Measurements from ENCODE around the gene NCKAP5L.

Gene NCKAP5L

GRCh38 chr12:49847161-49847560 lies 18.9 kb upstream of the NCKAP5L start:
- Mint-ChIP-seq H3K9me3 (no peaks in the 10 kb centered on the region), H3K36me3 (ENCODE audit: low read depth) (peaks cover 4% of the 10 kb centered on the region)

GRCh38 chr12:49846032-49846431 lies 17.8 kb upstream of the NCKAP5L start:
- Mint-ChIP-seq H3K27me3 (ENCODE audit: low read depth) (peaks cover 17% of the 10 kb centered on the region), H3K4me1 (ENCODE audit: low read depth) (peaks cover 33% of the 10 kb centered on the region), H3K4me3 (no peak overlapping the region), H3K9me3 (no peaks in the 10 kb centered on the region), H3K36me3 (ENCODE audit: low read depth) (peaks cover 7% of the 10 kb centered on the region), H3K27ac (no peak overlapping the region)

More at GRCh38 chr12:49847161-49847560, 18.9 kb upstream of the NCKAP5L start:
- H3K4me1 Mint-ChIP-seq (ENCODE audit: low read depth), result peaks cover 25% of the 10 kb centered on the region
- H3K4me3 Mint-ChIP-seq, result no peak overlapping the region
- peaks cover 26% of the 10 kb centered on the region for H3K27me3 Mint-ChIP-seq (ENCODE audit: low read depth)
- H3K27ac Mint-ChIP-seq, result no peak overlapping the region

- Mint-ChIP-seq H3K27me3 (ENCODE audit: low read depth) (peaks cover 8% of the 10 kb centered on the region), H3K27ac (no peak overlapping the region), H3K36me3 (ENCODE audit: low read depth) (peaks cover 9% of the 10 kb centered on the region), H3K4me3 (no peak overlapping the region), H3K4me1 (ENCODE audit: low read depth) (peaks cover 32% of the 10 kb centered on the region), H3K9me3 (no peaks in the 10 kb centered on the region)
Measured at GRCh38 chr12:49843876-49844437, 15.7 kb upstream of the NCKAP5L start.

GRCh38 chr12:49843411-49843810 lies 15.2 kb upstream of the NCKAP5L start:
- H3K9me3 Mint-ChIP-seq, result no peaks in the 10 kb centered on the region
- H3K27me3 Mint-ChIP-seq (ENCODE audit: low read depth), result peaks cover 3% of the 10 kb centered on the region
- peak overlapping the region; percentile 93 for H3K4me3 Mint-ChIP-seq
- H3K4me1 Mint-ChIP-seq (ENCODE audit: low read depth), result peaks cover 32% of the 10 kb centered on the region
- H3K27ac Mint-ChIP-seq, result peak overlapping the region; percentile 81
- H3K36me3 Mint-ChIP-seq (ENCODE audit: low read depth), result peaks cover 7% of the 10 kb centered on the region

GRCh38 chr12:49842519-49843352 lies 14.5 kb upstream of the NCKAP5L start, which contains the start of gene BCDIN3D:
Gene BCDIN3D, minus strand, starts transcription at chr12:49843106. Its CDS starts 19 bp downstream, at chr12:49843087.
- H3K4me1 Mint-ChIP-seq (ENCODE audit: low read depth), result peaks cover 32% of the 10 kb centered on the region
- H3K27me3 Mint-ChIP-seq (ENCODE audit: low read depth), result no peaks in the 10 kb centered on the region
- peak within 1 kb of the TSS; percentile 81 for H3K27ac Mint-ChIP-seq
- peak within 1 kb of the TSS; percentile 93 for H3K4me3 Mint-ChIP-seq
- H3K36me3 Mint-ChIP-seq (ENCODE audit: low read depth), result peaks cover 7% of the 10 kb centered on the region
- no peaks in the 10 kb centered on the region for H3K9me3 Mint-ChIP-seq

GRCh38 chr12:49838973-49839633 lies 10.9 kb upstream of the NCKAP5L start:
- Mint-ChIP-seq H3K36me3 (ENCODE audit: low read depth) (peaks cover 7% of the 10 kb centered on the region), H3K4me3 (no peak overlapping the region)

GRCh38 chr12:49832836-49833421 lies 4.7 kb upstream of the NCKAP5L start:
- Mint-ChIP-seq H3K4me1 (ENCODE audit: low read depth) (peaks cover 11% of the 10 kb centered on the region), H3K36me3 (ENCODE audit: low read depth) (peaks cover 2% of the 10 kb centered on the region), H3K9me3 (no peaks in the 10 kb centered on the region), H3K27ac (no peak overlapping the region), H3K4me3 (no peak overlapping the region), H3K27me3 (ENCODE audit: low read depth) (peaks cover 14% of the 10 kb centered on the region)

More at GRCh38 chr12:49838973-49839633, 10.9 kb upstream of the NCKAP5L start:
- Mint-ChIP-seq H3K27me3 (ENCODE audit: low read depth) (no peaks in the 10 kb centered on the region), H3K4me1 (ENCODE audit: low read depth) (peaks cover 23% of the 10 kb centered on the region), H3K9me3 (no peaks in the 10 kb centered on the region), H3K27ac (no peak overlapping the region)

GRCh38 chr12:49831717-49832116 lies 3.5 kb upstream of the NCKAP5L start:
- Mint-ChIP-seq H3K27ac (no peak overlapping the region), H3K9me3 (no peaks in the 10 kb centered on the region), H3K36me3 (ENCODE audit: low read depth) (peaks cover 2% of the 10 kb centered on the region), H3K27me3 (ENCODE audit: low read depth) (peaks cover 23% of the 10 kb centered on the region), H3K4me3 (no peak overlapping the region), H3K4me1 (ENCODE audit: low read depth) (peaks cover 11% of the 10 kb centered on the region)

- Mint-ChIP-seq H3K27ac (no peak overlapping the region), H3K27me3 (ENCODE audit: low read depth) (peaks cover 27% of the 10 kb centered on the region), H3K4me3 (peak overlapping the region; percentile 59), H3K36me3 (ENCODE audit: low read depth) (peaks cover 2% of the 10 kb centered on the region), H3K4me1 (ENCODE audit: low read depth) (peaks cover 11% of the 10 kb centered on the region), H3K9me3 (no peaks in the 10 kb centered on the region)
Measured at GRCh38 chr12:49827401-49828099, 663 bp downstream of the NCKAP5L start.

GRCh38 chr12:49827051-49827400 lies 1.2 kb downstream of the NCKAP5L start:
- Mint-ChIP-seq H3K4me3 (peak overlapping the region; percentile 59), H3K9me3 (no peaks in the 10 kb centered on the region), H3K27me3 (ENCODE audit: low read depth) (peaks cover 27% of the 10 kb centered on the region), H3K4me1 (ENCODE audit: low read depth) (peaks cover 11% of the 10 kb centered on the region), H3K36me3 (ENCODE audit: low read depth) (peaks cover 2% of the 10 kb centered on the region), H3K27ac (no peak overlapping the region)

GRCh38 chr12:49825971-49826421 lies 2.2 kb downstream of the NCKAP5L start:
- peaks cover 2% of the 10 kb centered on the region for H3K36me3 Mint-ChIP-seq (ENCODE audit: low read depth)
- H3K9me3 Mint-ChIP-seq, result no peaks in the 10 kb centered on the region
- peaks cover 27% of the 10 kb centered on the region for H3K27me3 Mint-ChIP-seq (ENCODE audit: low read depth)
- H3K4me1 Mint-ChIP-seq (ENCODE audit: low read depth), result peaks cover 17% of the 10 kb centered on the region
- no peak overlapping the region for H3K27ac Mint-ChIP-seq
- H3K4me3 Mint-ChIP-seq, result no peak overlapping the region

GRCh38 chr12:49825360-49825970 lies 2.7 kb downstream of the NCKAP5L start:
- Mint-ChIP-seq H3K36me3 (ENCODE audit: low read depth) (peaks cover 2% of the 10 kb centered on the region), H3K4me1 (ENCODE audit: low read depth) (peaks cover 20% of the 10 kb centered on the region), H3K27me3 (ENCODE audit: low read depth) (peaks cover 27% of the 10 kb centered on the region), H3K4me3 (no peak overlapping the region), H3K9me3 (no peaks in the 10 kb centered on the region), H3K27ac (no peak overlapping the region)

- no peaks in the 10 kb centered on the region for H3K9me3 Mint-ChIP-seq
- H3K4me1 Mint-ChIP-seq (ENCODE audit: low read depth), result peaks cover 20% of the 10 kb centered on the region
- H3K27me3 Mint-ChIP-seq (ENCODE audit: low read depth), result peaks cover 23% of the 10 kb centered on the region
- no peak overlapping the region for H3K27ac Mint-ChIP-seq
- peaks cover 2% of the 10 kb centered on the region for H3K36me3 Mint-ChIP-seq (ENCODE audit: low read depth)
- no peak overlapping the region for H3K4me3 Mint-ChIP-seq
Measured at GRCh38 chr12:49824895-49825294, 3.3 kb downstream of the NCKAP5L start.

Measured in T-helper 1 cell treated with Interleukin-12 subunit alpha and Interleukin-12 subunit beta and Interleukin-4 antibody, amounts not matched to agents 30 μg/mL and 1 μg/mL, for 36 hours (primary cell).